Hematopoietic multipotent progenitor cell treated with erythropoietin and hydrocortisone succinate and interleukin-3 and kit ligand, for 17 days (in vitro differentiated cells): ENCODE measurements around the gene CWF19L1.
"Not testable (repeated sequence)": the region's sequence is repeated elsewhere in the genome, so short reads cannot be mapped to it uniquely, and the experiment has no call there.

Source experiments
- DNase-seq: peaks from one replicate; pipeline ENCODE4 v3.0.0-alpha.2; 2015; ENCODE audit warnings: low spot score

CWF19L1 gene

DNA sequence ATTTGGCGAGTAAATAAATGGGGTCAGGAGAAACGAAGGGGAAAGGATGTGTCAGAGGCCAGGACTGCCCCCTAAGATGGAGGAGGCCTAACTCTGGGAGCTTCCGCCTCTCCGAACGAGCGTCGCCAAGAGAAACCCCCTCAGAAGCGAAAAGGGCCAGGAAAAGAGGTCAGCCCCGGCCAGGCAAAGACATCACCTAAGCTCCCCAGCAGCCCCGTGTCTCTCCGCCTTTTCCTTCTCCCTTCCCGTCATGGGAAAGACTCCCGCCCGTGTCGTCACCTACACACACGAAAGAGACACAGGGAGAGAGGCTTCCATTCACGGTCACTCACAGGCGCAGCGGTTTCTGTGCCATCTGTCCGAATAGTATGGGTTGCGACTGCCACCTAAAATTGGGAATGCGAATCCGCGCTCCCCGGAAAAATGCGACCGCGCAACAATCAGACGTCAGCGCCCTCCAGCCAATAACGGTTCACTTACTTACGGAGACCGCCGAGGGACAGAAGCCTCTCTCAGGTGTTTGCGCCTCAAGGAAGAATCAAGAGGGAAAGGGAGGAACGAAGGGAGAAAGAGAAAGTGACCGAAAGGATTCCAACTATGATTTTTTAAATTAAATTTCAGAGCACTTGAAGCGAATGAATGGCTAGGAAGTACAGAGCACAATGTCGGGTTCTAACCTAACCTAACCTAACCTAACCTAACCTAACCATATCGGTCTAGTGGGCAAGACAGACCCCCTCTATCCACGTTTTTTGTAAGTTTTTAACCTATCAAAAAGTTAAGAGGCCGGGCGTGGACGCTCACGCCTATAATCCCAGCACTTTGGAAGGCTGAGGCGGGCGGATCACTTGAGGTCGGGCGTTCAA is at the start of gene CWF19L1:
CWF19L1 (minus strand) TSS at position 400 of the 866 bp plus-strand sequence; CDS start at position 355, 45 bp downstream.
- DNase-seq, result peak; percentile 73

GRCh38 chr10:100315615-100316014 is 48.2 kb upstream of the CWF19L1 start:
- no peak for DNase-seq

DNA sequence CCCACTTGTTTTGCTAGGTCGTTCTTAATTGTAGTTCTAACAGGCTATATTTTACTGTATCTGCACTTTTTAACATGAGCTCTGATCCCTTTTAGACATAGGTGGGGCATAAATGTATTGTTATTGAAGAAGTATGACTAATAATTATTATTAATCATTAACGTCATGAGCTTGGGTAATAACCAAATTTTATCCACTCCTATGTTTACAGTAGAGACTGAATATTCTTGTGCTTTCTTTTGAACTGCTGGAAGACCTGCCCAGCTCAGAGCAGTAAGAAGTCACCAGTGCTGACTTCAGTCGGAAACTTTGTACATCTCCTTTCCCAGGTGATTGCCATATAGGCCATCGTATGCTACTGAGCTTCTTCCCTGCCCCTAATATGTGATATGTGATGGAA is 43.9 kb upstream of the CWF19L1 start:
- no peak for DNase-seq

DNA sequence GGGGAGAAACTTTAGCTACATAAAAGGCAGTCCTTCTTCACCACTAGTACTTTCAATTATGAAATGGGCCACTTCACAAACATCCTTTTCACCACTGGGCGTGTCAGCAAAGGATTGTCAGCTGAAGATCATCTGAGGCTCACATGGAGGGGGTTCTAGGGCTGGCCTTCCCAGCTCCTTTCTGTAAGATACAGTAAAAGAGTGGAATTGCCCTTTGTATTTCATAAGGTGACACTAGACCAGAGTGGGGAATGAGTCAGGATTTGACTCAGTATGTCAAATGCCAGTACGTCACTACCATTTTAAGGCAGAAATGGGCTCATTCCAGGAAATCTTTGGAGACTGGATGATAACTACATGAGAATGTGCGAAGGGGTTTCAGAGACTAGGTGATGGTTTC is 40.2 kb upstream of the CWF19L1 start:
- no peak for DNase-seq

- no peak for DNase-seq
Observed at GRCh38 chr10:100306861-100307260, 39.4 kb upstream of the CWF19L1 start.

GRCh38 chr10:100304414-100304813 is 37.0 kb upstream of the CWF19L1 start:
- no peak for DNase-seq

DNA sequence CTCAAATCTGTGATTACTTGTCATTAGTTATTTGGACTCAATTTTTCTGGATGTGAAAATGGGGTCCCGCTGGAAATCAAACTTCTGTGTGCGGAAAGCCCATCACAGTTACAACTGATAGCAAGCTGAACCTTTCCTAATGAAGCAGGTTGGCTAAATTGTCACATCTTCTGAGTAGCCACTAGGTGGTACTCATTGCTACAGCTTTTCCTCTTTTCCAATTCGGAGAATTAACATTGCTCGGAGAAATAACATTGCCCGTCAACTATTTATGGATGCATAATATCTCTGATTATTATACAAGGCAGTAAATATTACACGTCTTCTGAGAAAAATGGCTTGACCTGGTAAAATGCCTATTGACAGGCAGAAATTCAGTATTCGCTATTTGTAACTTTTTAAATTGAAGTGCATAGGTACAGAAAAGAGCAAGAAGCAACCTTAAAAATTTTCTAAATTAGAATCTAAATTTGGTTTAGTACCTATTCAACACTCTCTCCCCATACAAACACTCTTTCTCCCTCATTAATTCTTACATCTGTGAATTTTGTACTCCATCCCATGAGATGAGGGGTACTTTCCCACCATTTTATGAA is 36.4 kb upstream of the CWF19L1 start:
- peak; percentile 28 for DNase-seq

GRCh38 chr10:100301123-100301522 is 33.7 kb upstream of the CWF19L1 start:
- not testable (repeated sequence) for DNase-seq

- no peak for DNase-seq
Observed at GRCh38 chr10:100297242-100297641, 29.8 kb upstream of the CWF19L1 start.

DNA sequence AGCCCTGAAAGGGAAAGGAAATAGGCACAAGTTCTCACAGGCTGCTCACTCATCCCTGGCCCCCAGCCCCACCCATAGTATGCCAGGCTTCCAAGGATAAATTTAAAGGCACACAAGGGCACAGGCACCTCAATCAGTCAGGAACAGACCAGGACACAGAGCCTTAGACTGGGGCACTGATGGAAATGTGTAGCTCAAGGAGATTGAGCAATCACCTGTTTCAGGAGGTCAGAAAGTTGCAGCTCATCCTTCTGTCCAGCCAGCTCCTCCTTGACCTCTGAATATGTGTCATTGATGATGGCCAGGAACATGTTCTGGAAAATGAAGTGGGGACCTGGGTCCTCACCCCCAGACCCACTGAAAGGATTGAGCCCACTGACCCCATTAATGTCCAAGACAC is 25.6 kb upstream of the CWF19L1 start:
- DNase-seq, result no peak

GRCh38 chr10:100292300-100292699 is 24.9 kb upstream of the CWF19L1 start:
- not testable (repeated sequence) for DNase-seq

- DNase-seq, result no peak
Observed at GRCh38 chr10:100291356-100291755, 23.9 kb upstream of the CWF19L1 start.

DNA sequence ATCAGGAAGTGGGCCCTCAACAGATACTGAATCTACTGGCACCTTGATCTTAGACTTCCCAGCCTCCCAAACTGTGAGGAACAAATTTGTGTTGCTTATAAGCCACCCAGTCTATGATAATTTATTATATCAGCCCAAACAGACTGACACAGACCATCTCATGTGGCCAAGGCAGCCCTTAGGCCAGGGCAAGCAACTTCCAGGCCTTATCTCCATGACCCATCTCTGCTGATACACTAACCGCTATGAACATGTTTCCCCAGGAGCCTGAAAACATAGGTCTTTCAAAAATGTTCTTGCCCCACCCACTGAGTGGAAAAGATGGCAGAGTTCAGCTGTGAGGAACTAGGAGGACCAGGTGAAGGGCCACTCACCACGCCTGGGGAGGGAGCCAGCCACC is 22.2 kb upstream of the CWF19L1 start:
- DNase-seq, result peak; percentile 45

GRCh38 chr10:100288196-100288595 is 20.8 kb upstream of the CWF19L1 start:
- no peak for DNase-seq

GRCh38 chr10:100287756-100288155 is 20.3 kb upstream of the CWF19L1 start:
- no peak for DNase-seq

GRCh38 chr10:100286051-100287033 is 18.9 kb upstream of the CWF19L1 start, which contains the start of gene BLOC1S2:
BLOC1S2 (minus strand) TSS chr10:100286680; CDS start chr10:100286659, 21 bp downstream.
- DNase-seq, result peak; percentile 97

GRCh38 chr10:100285326-100285725 is 17.9 kb upstream of the CWF19L1 start:
- not testable (repeated sequence) for DNase-seq

DNA sequence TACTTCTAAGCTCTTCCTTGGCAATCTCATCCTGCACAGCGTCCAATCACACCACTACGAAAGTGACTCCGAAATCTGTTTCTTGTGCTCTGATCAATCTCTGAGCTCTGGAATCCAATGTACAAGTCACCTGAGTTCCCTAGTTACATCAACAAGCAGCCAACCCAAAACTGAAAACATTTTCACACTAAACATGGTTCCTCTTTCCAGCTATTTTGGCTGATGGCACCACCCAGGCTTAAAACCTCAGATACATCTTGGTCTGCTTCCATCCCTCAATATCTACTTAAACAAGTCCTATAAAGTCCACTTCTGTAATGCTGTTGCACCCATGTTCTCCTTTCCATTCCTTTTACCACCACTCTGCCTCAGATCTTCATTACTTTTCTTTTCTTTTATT is 15.5 kb upstream of the CWF19L1 start:
- no peak for DNase-seq

DNA sequence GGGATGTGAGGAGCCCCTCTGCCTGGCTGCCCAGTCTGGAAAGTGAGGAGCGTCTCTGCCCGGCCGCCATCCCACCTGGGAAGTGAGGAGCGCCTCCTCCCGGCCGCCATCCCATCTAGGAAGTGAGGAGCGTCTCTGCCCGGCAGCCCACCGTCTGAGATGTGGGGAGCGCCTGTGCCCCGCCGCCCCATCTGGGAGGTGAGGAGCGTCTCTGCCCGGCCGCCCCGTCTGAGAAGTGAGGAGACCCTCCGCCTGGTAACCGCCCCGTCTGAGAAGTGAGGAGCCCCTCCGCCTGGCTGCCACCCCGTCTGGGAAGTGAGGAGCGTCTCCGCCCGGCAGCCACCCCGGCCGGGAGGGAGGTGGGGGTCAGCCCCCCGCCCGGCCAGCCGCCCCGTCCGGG is 9.5 kb upstream of the CWF19L1 start:
- DNase-seq, result not testable (repeated sequence)

GRCh38 chr10:100265821-100266485 is 1.5 kb downstream of the CWF19L1 start:
- no peak for DNase-seq

- DNase-seq, result no peak
Observed at GRCh38 chr10:100254191-100254590, 13.2 kb downstream of the CWF19L1 start.

- no peak for DNase-seq
Observed at GRCh38 chr10:100253041-100253440, 14.4 kb downstream of the CWF19L1 start.
